Measurements from ENCODE around the gene PDE6D. TPM values are rescaled to one million over a fixed set of nuclear protein-coding genes. Genes with fewer than 3 reads are reported as not detected.
A peak's percentile ranks its signal among the peaks of the same experiment; 100 is the strongest.

The PDE6D gene
- polyA plus RNA-seq, 3 donors: 24.3 to 26.1 (median 25.6) TPM

DNA sequence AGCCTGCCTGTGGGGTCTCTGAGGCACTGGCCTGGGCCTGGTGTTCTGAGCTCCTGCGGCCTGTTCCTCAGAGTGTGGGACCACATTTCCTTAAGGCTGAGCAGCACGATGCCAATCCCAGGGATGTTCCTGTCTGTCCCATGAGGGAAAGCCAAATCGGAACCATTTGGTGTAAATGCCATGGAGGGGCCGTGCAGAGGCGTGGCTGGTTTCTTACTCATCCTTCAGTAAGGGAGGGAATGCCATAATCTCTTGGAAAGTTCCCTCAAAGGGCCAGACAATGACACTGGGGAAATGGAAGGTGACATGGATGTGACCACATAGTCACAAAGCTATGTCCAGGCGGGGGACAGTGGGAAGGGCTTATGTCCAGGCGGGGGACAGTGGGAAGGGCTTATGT, 87.1 kb downstream of the PDE6D start:
- no peak for DNase-seq (ENCODE audit: extremely low read depth in 1 of 11, low read depth in 9 of 11, low spot score in 4 of 11)

GRCh38 chr2:231692847-231693246, 88.2 kb downstream of the PDE6D start:
- DNase-seq (ENCODE audit: extremely low read depth in 1 of 11, low read depth in 9 of 11, low spot score in 4 of 11): no peak

- DNase-seq (ENCODE audit: extremely low read depth in 1 of 11, low read depth in 9 of 11, low spot score in 4 of 11): no peak
These were observed 89.8 kb downstream of the PDE6D start for GRCh38 chr2:231691251-231691772.

GRCh38 chr2:231689124-231689893, 91.8 kb downstream of the PDE6D start:
- no peak for DNase-seq (ENCODE audit: extremely low read depth in 1 of 11, low read depth in 9 of 11, low spot score in 4 of 11)

DNA sequence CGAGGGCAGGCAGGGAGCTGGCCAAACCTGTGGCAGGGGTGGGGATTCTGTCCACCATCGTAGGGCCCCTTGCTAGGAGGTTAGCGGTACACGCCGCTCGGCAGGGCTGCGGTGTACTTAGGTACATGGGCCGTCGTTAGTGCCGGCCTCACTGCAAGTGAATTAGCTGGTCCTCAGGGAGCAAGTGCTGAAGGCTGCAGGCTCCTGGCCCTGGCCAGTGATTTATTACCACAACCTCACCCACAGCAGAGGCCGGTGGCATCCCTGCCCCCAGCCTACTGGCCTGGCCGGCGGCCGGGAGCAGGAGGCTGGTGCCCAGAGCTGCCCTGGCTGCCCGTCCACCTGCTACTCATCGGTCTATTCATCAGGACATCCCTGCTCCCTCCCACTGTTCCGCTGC, 92.4 kb downstream of the PDE6D start:
- no peak for DNase-seq (ENCODE audit: extremely low read depth in 1 of 11, low read depth in 9 of 11, low spot score in 4 of 11)

- DNase-seq (ENCODE audit: extremely low read depth in 1 of 11, low read depth in 9 of 11, low spot score in 4 of 11): no peak
These were observed 93.1 kb downstream of the PDE6D start for GRCh38 chr2:231687961-231688360.

DNA sequence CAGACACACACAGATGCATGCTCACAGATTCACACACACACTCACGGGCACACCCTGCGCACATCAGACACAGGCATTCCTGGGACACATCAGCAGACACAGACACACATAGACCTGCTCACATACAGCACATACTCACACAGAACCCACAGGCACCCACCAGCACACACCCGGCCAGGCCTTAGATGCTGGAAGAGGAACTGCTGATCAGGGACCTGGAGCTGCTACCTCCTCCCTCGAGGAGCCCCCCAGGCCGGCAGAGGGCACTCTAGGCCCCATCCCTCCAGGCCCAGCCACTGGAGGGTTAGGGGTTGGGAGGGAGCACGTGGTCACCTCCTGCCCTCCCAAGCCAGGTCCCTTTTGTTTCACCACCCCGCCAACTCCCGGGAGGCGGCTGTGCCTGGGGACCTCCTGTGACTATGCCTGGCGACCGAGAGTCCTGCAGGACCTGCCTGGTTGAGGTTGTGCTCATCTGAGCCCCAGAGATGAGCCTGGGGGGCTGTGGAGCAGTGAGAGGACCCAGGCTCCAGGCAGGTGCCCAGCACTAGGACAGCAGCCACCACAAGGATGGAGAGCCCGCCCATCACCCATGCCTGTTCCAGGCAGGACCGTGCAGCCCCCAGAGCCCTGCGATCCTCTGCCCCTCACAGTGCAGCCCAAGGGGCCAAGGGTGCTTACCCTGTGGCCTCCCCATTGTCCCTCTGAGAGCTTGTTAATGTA, 93.8 kb downstream of the PDE6D start:
- peak in 1 of 11 donors; percentile 37 for DNase-seq (ENCODE audit: extremely low read depth in 1 of 11, low read depth in 9 of 11, low spot score in 4 of 11)

GRCh38 chr2:231686192-231687100, 94.6 kb downstream of the PDE6D start:
- no peak for DNase-seq (ENCODE audit: extremely low read depth in 1 of 11, low read depth in 9 of 11, low spot score in 4 of 11)

DNA sequence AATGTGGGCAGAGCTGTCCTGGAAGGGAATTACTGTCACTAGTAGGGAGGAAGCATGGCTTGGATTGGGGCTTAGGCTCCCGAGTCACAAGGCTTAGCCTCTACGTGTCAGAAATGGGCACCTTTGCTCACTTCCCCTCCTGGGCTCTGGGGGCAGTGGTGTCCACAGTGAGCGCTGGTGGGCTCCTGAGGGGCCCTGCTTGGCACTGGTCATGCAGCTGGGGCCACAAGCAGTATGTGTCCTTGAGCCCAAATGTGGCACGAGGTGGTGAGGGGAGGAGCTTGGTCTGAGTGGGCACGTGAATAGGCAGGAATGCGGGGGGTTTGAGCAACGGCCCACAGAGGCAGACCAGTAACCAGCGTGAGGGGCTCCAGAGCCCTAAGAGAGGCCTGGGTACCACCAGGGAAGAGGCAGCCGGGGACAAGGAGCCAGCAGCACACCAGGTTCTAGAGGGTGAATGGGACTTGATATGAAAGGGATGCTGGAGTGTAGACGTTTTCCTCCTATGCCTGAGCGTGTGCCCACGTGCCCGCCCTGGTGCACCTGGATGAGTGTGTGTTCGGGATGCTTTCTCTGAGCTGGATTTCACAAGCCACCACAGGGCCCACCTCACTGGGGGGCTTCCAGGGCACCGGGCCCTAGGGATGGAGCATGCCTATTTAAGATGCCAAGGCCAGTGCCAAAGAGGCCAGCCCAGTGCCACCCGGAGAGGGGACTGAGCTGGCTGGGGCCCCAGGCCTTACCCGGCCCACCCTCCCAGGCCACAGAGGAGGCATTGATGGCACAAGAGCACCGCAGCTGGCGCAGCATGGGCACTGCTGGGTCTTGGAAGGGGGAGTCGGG, 95.5 kb downstream of the PDE6D start:
- DNase-seq (ENCODE audit: extremely low read depth in 1 of 11, low read depth in 9 of 11, low spot score in 4 of 11): no peak

DNA sequence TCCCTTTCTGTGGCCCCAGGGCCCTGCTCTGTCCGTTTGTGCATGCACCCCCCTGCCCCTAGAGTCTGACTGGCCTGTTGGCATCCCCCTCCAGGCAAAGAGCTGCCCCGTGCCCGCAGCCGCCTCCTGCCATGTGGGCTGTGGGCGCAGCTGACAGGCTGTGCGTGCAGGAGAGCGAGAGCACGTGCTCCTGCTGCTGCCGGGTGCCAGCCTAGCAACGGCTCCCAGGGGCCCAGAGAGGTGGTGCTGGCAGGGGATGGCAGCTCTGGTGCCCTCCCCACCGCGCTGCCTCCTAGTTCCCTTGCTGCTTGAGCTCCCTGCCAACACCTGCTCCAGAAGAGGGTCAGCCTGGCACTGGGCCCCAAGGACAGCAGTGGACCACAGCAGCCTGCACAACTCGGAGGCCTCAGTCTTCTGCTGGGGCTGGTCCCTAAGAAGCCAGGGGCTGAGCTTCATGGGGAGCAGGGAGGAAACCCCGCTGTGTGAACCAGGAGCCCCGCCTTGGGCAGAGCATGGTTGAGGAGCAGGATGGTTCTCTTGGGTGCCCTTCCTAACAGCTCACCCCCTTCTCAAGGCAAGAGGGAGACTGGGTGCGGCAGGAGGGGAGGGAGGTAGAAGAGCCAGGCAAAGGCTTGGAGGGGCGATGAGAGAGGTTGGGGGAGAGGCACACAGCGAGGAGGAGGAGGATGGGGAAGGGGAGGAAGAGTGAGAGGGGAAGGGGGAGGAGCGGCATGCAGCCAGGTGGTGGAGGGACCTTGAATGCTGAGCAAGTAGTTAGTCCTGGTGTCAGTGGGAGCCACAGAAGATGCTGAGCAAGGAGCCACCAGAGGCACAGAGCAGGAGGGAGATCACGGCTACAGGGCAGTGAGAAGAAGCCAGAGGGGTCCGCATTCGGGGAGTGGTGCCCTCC, 96.5 kb downstream of the PDE6D start:
- DNase-seq (ENCODE audit: extremely low read depth in 1 of 11, low read depth in 9 of 11, low spot score in 4 of 11): no peak

GRCh38 chr2:231683292-231684235, 97.5 kb downstream of the PDE6D start:
- DNase-seq (ENCODE audit: extremely low read depth in 1 of 11, low read depth in 9 of 11, low spot score in 4 of 11): no peak

DNA sequence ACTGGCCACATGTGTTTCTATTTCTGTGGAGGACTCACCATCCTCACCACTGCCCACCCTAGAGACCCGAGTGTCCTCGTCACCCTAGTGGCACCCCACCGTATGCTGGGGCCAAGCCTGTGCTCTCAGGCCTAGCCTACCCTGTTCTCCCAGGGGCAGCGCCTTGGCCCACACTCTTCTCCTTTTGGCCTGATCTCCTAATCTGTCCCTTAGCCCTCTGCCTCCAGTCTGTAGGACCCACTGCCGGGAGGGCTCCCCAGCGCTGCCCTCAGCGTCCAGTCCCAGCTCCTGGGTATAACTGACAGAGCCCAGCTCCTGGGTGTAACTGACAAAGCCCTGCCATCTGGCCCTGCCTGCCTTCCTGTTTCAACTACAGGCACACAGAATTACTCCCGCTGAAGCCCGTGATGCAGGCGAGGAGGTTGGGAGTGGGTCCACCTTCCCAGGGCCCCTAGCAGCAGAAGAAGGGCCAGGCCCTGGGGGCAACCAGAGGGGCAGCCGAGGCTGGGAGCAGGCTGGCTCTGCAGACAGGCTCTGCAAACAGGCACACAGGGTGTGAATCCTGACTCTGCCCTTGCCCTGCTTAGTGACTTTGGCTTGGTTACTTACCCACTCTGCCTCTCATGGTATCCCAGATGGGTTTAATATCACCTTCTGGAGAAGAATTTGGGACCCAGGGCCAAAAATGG, 98.3 kb downstream of the PDE6D start:
- DNase-seq (ENCODE audit: extremely low read depth in 1 of 11, low read depth in 9 of 11, low spot score in 4 of 11): no peak
